ENCODE measurements around the gene HEXIM1. TPM values are rescaled to one million over a fixed set of nuclear protein-coding genes. Genes with fewer than 3 reads are reported as not detected.

Gene HEXIM1
- total RNA-seq, 1 donor from 2014 or later: 22.6 TPM

GRCh38 chr17:45108595-45109521 lies 39.4 kb upstream of the HEXIM1 start:
- Mint-ChIP-seq H3K4me1 (ENCODE audit: unreplicated experiment) (peaks cover 13% of the 10 kb centered on the region), H3K9me3 (ENCODE audit: unreplicated experiment) (no peaks in the 10 kb centered on the region), H3K27me3 (ENCODE audit: unreplicated experiment) (peaks cover 7% of the 10 kb centered on the region), H3K27ac (ENCODE audit: unreplicated experiment) (no peak overlapping the region), H3K4me3 (ENCODE audit: unreplicated experiment) (peak overlapping the region; percentile 34), H3K36me3 (ENCODE audit: low read depth, unreplicated experiment) (peaks cover 24% of the 10 kb centered on the region)
- no peak for DNase-seq (ENCODE audit: low spot score)
- TF ChIP-seq, protein P1, sequence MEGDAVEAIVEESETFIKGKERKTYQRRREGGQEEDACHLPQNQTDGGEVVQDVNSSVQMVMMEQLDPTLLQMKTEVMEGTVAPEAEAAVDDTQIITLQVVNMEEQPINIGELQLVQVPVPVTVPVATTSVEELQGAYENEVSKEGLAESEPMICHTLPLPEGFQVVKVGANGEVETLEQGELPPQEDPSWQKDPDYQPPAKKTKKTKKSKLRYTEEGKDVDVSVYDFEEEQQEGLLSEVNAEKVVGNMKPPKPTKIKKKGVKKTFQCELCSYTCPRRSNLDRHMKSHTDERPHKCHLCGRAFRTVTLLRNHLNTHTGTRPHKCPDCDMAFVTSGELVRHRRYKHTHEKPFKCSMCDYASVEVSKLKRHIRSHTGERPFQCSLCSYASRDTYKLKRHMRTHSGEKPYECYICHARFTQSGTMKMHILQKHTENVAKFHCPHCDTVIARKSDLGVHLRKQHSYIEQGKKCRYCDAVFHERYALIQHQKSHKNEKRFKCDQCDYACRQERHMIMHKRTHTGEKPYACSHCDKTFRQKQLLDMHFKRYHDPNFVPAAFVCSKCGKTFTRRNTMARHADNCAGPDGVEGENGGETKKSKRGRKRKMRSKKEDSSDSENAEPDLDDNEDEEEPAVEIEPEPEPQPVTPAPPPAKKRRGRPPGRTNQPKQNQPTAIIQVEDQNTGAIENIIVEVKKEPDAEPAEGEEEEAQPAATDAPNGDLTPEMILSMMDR (IDR thresholded peaks at IDR 0.05; ENCODE audit: unreplicated experiment): no peak

GRCh38 chr17:45110676-45111611 lies 37.3 kb upstream of the HEXIM1 start:
- DNase-seq (ENCODE audit: low spot score): no peak
- H3K4me3 Mint-ChIP-seq (ENCODE audit: unreplicated experiment): no peak overlapping the region
- TF ChIP-seq, protein P1 (IDR thresholded peaks at IDR 0.05; ENCODE audit: unreplicated experiment): no peak
- H3K4me1 Mint-ChIP-seq (ENCODE audit: unreplicated experiment): peaks cover 17% of the 10 kb centered on the region
- peaks cover 15% of the 10 kb centered on the region for H3K36me3 Mint-ChIP-seq (ENCODE audit: low read depth, unreplicated experiment)
- no peaks in the 10 kb centered on the region for H3K9me3 Mint-ChIP-seq (ENCODE audit: unreplicated experiment)
- peaks cover 7% of the 10 kb centered on the region for H3K27me3 Mint-ChIP-seq (ENCODE audit: unreplicated experiment)
- no peak overlapping the region for H3K27ac Mint-ChIP-seq (ENCODE audit: unreplicated experiment)

- H3K27me3 Mint-ChIP-seq (ENCODE audit: unreplicated experiment): peaks cover 5% of the 10 kb centered on the region
- H3K36me3 Mint-ChIP-seq (ENCODE audit: low read depth, unreplicated experiment): peaks cover 9% of the 10 kb centered on the region
- TF ChIP-seq, protein P1 (IDR thresholded peaks at IDR 0.05; ENCODE audit: unreplicated experiment): no peak
- no peak overlapping the region for H3K4me3 Mint-ChIP-seq (ENCODE audit: unreplicated experiment)
- H3K27ac Mint-ChIP-seq (ENCODE audit: unreplicated experiment): no peak overlapping the region
- H3K4me1 Mint-ChIP-seq (ENCODE audit: unreplicated experiment): peaks cover 22% of the 10 kb centered on the region
- DNase-seq (ENCODE audit: low spot score): no peak
- H3K9me3 Mint-ChIP-seq (ENCODE audit: unreplicated experiment): no peaks in the 10 kb centered on the region
Measured at GRCh38 chr17:45111850-45112249, 36.4 kb upstream of the HEXIM1 start.

DNA sequence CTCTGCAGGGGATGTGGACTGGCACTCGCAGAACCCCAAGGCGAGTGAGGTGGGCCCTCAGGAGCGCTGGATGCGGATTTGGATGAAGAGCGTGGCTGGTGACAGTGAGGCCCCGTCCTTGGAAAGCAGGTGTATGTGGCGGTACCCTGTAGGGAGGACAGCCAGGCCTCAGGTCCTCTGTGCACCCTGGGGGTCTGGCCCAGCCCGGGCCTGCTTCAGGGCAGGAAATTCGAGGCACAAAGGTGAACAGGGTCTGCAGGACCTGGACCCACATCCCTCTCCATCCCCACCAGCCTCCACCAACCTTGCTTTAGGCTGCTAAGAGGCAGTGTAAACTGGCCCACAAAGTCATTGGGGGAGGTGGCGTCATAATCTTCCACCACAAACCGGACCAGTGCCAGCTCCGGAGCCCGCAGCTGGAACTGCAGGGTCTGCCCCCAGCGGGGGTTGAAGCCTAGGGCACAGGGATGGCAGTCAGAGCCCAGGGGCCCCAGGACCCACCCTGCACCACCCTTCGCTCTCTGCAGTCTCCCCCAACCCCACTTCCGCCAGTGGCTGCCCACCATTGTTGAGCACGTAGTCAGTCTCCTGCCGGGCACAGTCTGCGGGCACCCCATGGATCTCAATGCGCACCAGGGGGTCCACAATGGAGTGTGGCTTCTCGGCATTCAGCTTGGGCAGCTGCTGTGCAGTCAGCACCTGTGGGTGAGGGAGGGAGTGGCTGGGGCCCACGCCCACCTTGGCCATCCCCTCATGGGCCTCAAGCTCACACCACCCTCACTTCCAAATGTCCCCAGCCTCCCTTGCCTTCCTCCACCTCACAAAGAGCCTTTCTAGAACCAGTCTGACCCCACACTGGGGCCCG lies 35.5 kb upstream of the HEXIM1 start:
- H3K9me3 Mint-ChIP-seq (ENCODE audit: unreplicated experiment): no peaks in the 10 kb centered on the region
- peaks cover 5% of the 10 kb centered on the region for H3K27me3 Mint-ChIP-seq (ENCODE audit: unreplicated experiment)
- peaks cover 8% of the 10 kb centered on the region for H3K36me3 Mint-ChIP-seq (ENCODE audit: low read depth, unreplicated experiment)
- no peak for DNase-seq (ENCODE audit: low spot score)
- TF ChIP-seq, protein P1 (IDR thresholded peaks at IDR 0.05; ENCODE audit: unreplicated experiment): no peak
- H3K4me3 Mint-ChIP-seq (ENCODE audit: unreplicated experiment): no peak overlapping the region
- H3K27ac Mint-ChIP-seq (ENCODE audit: unreplicated experiment): no peak overlapping the region
- peaks cover 22% of the 10 kb centered on the region for H3K4me1 Mint-ChIP-seq (ENCODE audit: unreplicated experiment)

Measured in endothelial cell (in vitro differentiated cells).